Choroid plexus epithelial cell (primary cell): ENCODE results near the gene PLCG2.

ENCODE experiments used
- DNase-seq: peaks from one replicate; pipeline ENCODE4 v3.0.0-alpha.2; 2010; ENCODE audit warnings: low read depth
- H3K4me3 ChIP-seq: 2 replicates; pipeline ENCODE4 v1.5.1; 2011; ENCODE audit warnings: low read depth, mild to moderate bottlenecking, control low read depth, low read length, moderate library complexity
- TF ChIP-seq, protein P1 (sequence below): conservative IDR thresholded peaks from 2 replicates; pipeline ENCODE4 v1.5.1; 2011; ENCODE audit warnings: low read depth, mild to moderate bottlenecking, control low read depth, inconsistent platforms, low read length, moderate library complexity

The PLCG2 gene

GRCh38 chr16:81921843-81922584 lies 142.9 kb downstream of the PLCG2 start:
- TF ChIP-seq, protein P1, sequence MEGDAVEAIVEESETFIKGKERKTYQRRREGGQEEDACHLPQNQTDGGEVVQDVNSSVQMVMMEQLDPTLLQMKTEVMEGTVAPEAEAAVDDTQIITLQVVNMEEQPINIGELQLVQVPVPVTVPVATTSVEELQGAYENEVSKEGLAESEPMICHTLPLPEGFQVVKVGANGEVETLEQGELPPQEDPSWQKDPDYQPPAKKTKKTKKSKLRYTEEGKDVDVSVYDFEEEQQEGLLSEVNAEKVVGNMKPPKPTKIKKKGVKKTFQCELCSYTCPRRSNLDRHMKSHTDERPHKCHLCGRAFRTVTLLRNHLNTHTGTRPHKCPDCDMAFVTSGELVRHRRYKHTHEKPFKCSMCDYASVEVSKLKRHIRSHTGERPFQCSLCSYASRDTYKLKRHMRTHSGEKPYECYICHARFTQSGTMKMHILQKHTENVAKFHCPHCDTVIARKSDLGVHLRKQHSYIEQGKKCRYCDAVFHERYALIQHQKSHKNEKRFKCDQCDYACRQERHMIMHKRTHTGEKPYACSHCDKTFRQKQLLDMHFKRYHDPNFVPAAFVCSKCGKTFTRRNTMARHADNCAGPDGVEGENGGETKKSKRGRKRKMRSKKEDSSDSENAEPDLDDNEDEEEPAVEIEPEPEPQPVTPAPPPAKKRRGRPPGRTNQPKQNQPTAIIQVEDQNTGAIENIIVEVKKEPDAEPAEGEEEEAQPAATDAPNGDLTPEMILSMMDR, result no peak
- DNase-seq, result no peak
- no peak overlapping the region for H3K4me3 ChIP-seq

DNA sequence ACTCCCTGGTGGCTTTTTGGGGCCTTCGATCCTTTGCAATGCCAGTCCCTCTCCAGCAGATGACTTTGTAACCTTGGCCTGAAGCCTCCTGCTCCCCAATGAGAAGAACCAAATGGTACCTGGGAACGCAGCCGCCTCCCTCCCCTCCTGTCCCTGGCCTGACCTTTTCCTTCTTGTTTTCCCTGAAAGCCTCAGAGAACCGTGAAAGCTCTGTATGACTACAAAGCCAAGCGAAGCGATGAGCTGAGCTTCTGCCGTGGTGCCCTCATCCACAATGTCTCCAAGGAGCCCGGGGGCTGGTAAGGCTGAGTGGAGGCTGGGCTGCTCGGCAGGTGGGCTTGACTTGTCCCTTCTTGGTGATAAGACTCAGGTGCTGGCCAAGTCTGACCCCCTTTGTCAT lies 144.2 kb downstream of the PLCG2 start:
- DNase-seq, result no peak
- no peak overlapping the region for H3K4me3 ChIP-seq
- TF ChIP-seq, protein P1, result no peak

GRCh38 chr16:81925016-81925415 lies 145.9 kb downstream of the PLCG2 start:
- no peak for DNase-seq
- TF ChIP-seq, protein P1, result no peak
- H3K4me3 ChIP-seq, result no peak overlapping the region

GRCh38 chr16:81926036-81926435 lies 146.9 kb downstream of the PLCG2 start:
- DNase-seq, result no peak
- H3K4me3 ChIP-seq, result no peak overlapping the region
- TF ChIP-seq, protein P1, result no peak

DNA sequence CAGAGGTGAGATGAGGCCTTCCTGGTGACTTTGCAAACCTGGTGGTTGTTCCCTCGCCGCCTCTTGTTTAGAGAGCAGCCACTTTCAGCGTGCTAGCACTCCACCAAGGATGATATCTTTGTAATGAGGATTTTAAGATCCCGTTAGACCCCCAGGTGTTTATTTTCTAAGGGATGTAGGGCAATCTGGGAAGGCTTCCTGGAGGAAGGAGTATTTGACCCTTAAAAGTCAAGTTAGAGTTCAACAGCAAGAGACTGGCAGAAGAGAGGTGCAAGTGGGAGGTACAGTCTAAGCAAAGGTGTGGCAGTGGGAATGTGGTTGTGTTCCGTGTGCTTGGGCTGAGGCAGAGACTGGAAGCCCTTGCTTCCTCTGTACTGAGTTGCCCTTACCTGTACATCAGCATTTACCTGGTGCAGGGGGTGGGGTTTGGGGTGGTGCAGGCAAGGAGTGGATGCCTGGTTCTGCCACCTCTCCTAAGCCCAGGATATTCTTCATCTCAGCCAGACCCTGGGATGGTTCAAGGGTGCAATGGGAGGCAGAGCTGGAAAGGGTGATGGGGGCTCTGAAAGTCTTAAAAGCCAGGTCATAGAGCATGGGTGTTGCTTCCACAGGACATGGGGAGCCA lies 148.6 kb downstream of the PLCG2 start:
- TF ChIP-seq, protein P1, result no peak
- no peak overlapping the region for H3K4me3 ChIP-seq
- no peak for DNase-seq

DNA sequence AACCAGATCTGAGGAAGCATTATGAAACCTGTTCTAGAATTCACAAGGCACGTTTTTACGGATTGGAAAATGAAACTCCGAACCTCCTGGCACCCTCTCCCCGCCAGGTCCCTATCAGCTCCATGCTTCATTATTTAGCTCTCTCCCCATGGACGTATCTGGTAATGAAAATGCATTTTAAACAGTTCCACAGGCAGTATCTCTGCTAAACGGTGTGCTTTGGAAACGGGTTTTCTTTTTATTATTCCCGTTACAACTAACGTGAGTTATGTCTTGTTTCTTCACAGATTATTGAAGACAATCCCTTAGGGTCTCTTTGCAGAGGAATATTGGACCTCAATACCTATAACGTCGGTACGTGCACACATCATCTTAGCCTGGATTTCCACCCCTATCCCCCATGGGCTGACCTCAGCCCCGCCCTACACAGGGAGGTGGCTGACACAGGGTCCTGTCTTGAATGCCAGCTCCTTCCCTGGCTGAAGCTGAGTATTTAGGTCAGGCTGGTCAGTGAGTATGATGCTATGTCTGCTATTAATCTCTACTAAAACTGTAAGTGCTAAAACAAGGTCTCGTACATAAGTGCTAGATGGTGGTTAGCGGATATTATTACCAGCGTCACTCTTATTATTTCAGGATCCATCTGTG lies 149.3 kb downstream of the PLCG2 start:
- TF ChIP-seq, protein P1, result no peak
- no peak overlapping the region for H3K4me3 ChIP-seq
- no peak for DNase-seq

- no peak for DNase-seq
- TF ChIP-seq, protein P1, result no peak
- H3K4me3 ChIP-seq, result no peak overlapping the region
Observed at GRCh38 chr16:81928975-81929374, 149.9 kb downstream of the PLCG2 start.
